Measurements from ENCODE around the gene ROCK2. TPM values are rescaled to one million over a fixed set of nuclear protein-coding genes. Genes with fewer than 3 reads are reported as not detected.
A peak's percentile ranks its signal among the peaks of the same experiment; 100 is the strongest.

Gene ROCK2
- total RNA-seq, 2 donors from 2014 or later: 62.7 to 80.9 TPM

GRCh38 chr2:11368059-11368572 lies 23.7 kb upstream of the ROCK2 start:
- TF ChIP-seq CTCF (IDR thresholded peaks at IDR 0.05): no peak
- Histone ChIP-seq H3K4me3 (no peak overlapping the region), H3K4me1 (no peaks in the 10 kb centered on the region), H3K9me3 (no peaks in the 10 kb centered on the region), H3K9ac (ENCODE audit: low read depth in 2 of 2, low read length in 2 of 2) (peak overlapping the region in 1 of 2 donors; percentile 7), H3K27ac (peak overlapping the region; percentile 22), H3K36me3 (no peaks in the 10 kb centered on the region), H3K27me3 (no peaks in the 10 kb centered on the region)
- no peak for DNase-seq
- intact Hi-C loops (cut with DNase I): no loop called here

GRCh38 chr2:11367170-11367730 lies 22.8 kb upstream of the ROCK2 start:
- Histone ChIP-seq H3K9me3 (no peaks in the 10 kb centered on the region), H3K36me3 (no peaks in the 10 kb centered on the region), H3K9ac (ENCODE audit: low read depth in 2 of 2, low read length in 2 of 2) (no peak overlapping the region), H3K4me3 (no peak overlapping the region), H3K27me3 (no peaks in the 10 kb centered on the region), H3K4me1 (no peaks in the 10 kb centered on the region), H3K27ac (no peak overlapping the region)
- DNase-seq: no peak
- intact Hi-C loops (cut with DNase I): no loop called here
- TF ChIP-seq CTCF (IDR thresholded peaks at IDR 0.05): no peak

GRCh38 chr2:11366326-11366741 lies 21.9 kb upstream of the ROCK2 start:
- no peaks in the 10 kb centered on the region for H3K36me3 ChIP-seq
- H3K9ac ChIP-seq (ENCODE audit: low read depth in 2 of 2, low read length in 2 of 2): no peak overlapping the region
- no peaks in the 10 kb centered on the region for H3K27me3 ChIP-seq
- intact Hi-C loops (cut with DNase I): no loop called here
- H3K4me3 ChIP-seq: no peak overlapping the region
- no peak overlapping the region for H3K27ac ChIP-seq
- H3K4me1 ChIP-seq: no peaks in the 10 kb centered on the region
- no peak for DNase-seq
- H3K9me3 ChIP-seq: no peaks in the 10 kb centered on the region
- no peak for TF ChIP-seq CTCF (IDR thresholded peaks at IDR 0.05)

GRCh38 chr2:11365096-11365879 lies 20.9 kb upstream of the ROCK2 start:
- no peaks in the 10 kb centered on the region for H3K9me3 ChIP-seq
- H3K4me1 ChIP-seq: no peaks in the 10 kb centered on the region
- no peak overlapping the region for H3K4me3 ChIP-seq
- H3K27me3 ChIP-seq: no peaks in the 10 kb centered on the region
- no peak for TF ChIP-seq CTCF (IDR thresholded peaks at IDR 0.05)
- no peaks in the 10 kb centered on the region for H3K36me3 ChIP-seq
- H3K9ac ChIP-seq (ENCODE audit: low read depth in 2 of 2, low read length in 2 of 2): no peak overlapping the region
- no peak overlapping the region for H3K27ac ChIP-seq
- no peak for DNase-seq
- intact Hi-C loops (cut with DNase I): no loop called here

GRCh38 chr2:11364565-11364887 lies 20.1 kb upstream of the ROCK2 start:
- TF ChIP-seq CTCF (IDR thresholded peaks at IDR 0.05): no peak
- no peak for DNase-seq
- Histone ChIP-seq H3K9ac (ENCODE audit: low read depth in 2 of 2, low read length in 2 of 2) (no peak overlapping the region), H3K4me1 (no peaks in the 10 kb centered on the region), H3K27ac (no peak overlapping the region), H3K9me3 (no peaks in the 10 kb centered on the region), H3K36me3 (no peaks in the 10 kb centered on the region), H3K4me3 (no peak overlapping the region), H3K27me3 (no peaks in the 10 kb centered on the region)
- intact Hi-C loops (cut with DNase I): no loop called here

Data from colonic mucosa (tissue), 4 donors.